GM12878 (cell line): ENCODE results near the gene ZNF428. TPM values are rescaled to one million over a fixed set of nuclear protein-coding genes. Genes with fewer than 3 reads are reported as not detected.

ENCODE experiments used
- ATAC-seq: fragments of 200-7000 bp; cut with Tn5 transposase; 3 replicates; pipeline ENCODE4 v1.9.1; 2020; ENCODE audit warnings: mild to moderate bottlenecking, moderate library complexity
- BruUV-seq: library from RNA; stranded (reverse); fragments of 400-500 nt; replicated peaks from 2 replicates; lab custom pipeline; 2021; lab: Mats Ljungman, UMichigan
- CTCF ChIA-PET: fragments of 300-600 bp; sonication (Branson Sonifier 250); formaldehyde crosslinking; extraction: SDS; loops from one replicate; lab custom pipeline; 2021; ENCODE audit warnings: inconsistent platforms; lab: Yijun Ruan, JAX
- POLR2A ChIA-PET: fragments of 350-600 bp; formaldehyde crosslinking; extraction: SDS; loops from one replicate; lab custom pipeline; 2021; ENCODE audit warnings: inconsistent platforms; lab: Charles Lee
- RAD21 ChIA-PET: fragments of 300-600 bp; sonication (Branson Sonifier 250); formaldehyde crosslinking; loops from one replicate; lab custom pipeline; 2023; ENCODE audit warnings: antibody characterized with exemption; ENCODE audit not compliant: unreplicated experiment; lab: Charles Lee
- SMC1A ChIA-PET: fragments of 300-600 bp; sonication (Branson Sonifier 250); formaldehyde crosslinking; loops from one replicate; lab custom pipeline; 2023; ENCODE audit not compliant: unreplicated experiment, uncharacterized antibody; lab: Charles Lee
- DNase-seq: peaks from one replicate; pipeline ENCODE4 v3.0.0-alpha.2; 2011; ENCODE audit warnings: low read depth, low spot score
- FAIRE-seq: peaks from 3 replicates; lab custom pipeline; 2011; peaks lifted over from hg19 to GRCh38; lab: Jason Lieb, UNC
- H2AFZ ChIP-seq: 2 replicates; pipeline ENCODE4 v1.6.0; 2011; ENCODE audit warnings: low read depth, low read length, control low read depth; ENCODE audit not compliant: control insufficient read depth
- H3K27ac ChIP-seq: 2 replicates; pipeline ENCODE4 v1.5.1; 2011; ENCODE audit warnings: control low read depth; ENCODE audit not compliant: control insufficient read depth, insufficient read depth
- H3K27me3 ChIP-seq, 2 experiments: replicated peaks in 1 of 2; 2 replicates each; pipeline versions ENCODE4 v1.6.0 to v1.6.1; 2011; ENCODE audit warnings: low read length in 1 of 2; ENCODE audit not compliant: control insufficient read depth in 2 of 2, insufficient read depth in 2 of 2
- H3K36me3 ChIP-seq, 2 experiments: 2 replicates each; pipeline ENCODE4 v1.5.1; 2011; ENCODE audit warnings: low read length in 1 of 2; ENCODE audit not compliant: control insufficient read depth in 2 of 2, insufficient read depth in 2 of 2
- H3K4me1 ChIP-seq: 2 replicates; pipeline ENCODE4 v1.6.1; 2011; ENCODE audit warnings: mild to moderate bottlenecking, low read length, moderate library complexity, mixed read lengths; ENCODE audit not compliant: control insufficient read depth, insufficient read depth
- H3K4me2 ChIP-seq: 2 replicates; pipeline ENCODE4 v1.6.0; 2011; ENCODE audit warnings: control low read depth; ENCODE audit not compliant: control insufficient read depth, insufficient read depth
- H3K4me3 ChIP-seq: fragments of 200-600 bp; sonication (generic); 2 replicates; pipeline ENCODE4 v1.5.1; 2016
- H3K79me2 ChIP-seq: 2 replicates; pipeline ENCODE4 v1.6.0; 2011; ENCODE audit warnings: low read length; ENCODE audit not compliant: control insufficient read depth, insufficient read depth
- H3K9ac ChIP-seq: 2 replicates; pipeline ENCODE4 v1.8.0; 2011; ENCODE audit warnings: low read length, control low read depth, mixed read lengths; ENCODE audit not compliant: control insufficient read depth, insufficient read depth
- H3K9me3 ChIP-seq: replicated peaks from 3 replicates; pipeline ENCODE4 v1.5.1; 2011; ENCODE audit warnings: mild to moderate bottlenecking, low read length; ENCODE audit not compliant: control insufficient read depth, insufficient read depth
- H4K20me1 ChIP-seq: 2 replicates; pipeline ENCODE4 v1.6.0; 2011; ENCODE audit not compliant: control insufficient read depth, insufficient read depth
- BCL11A ChIP-seq: IDR thresholded peaks from 2 replicates; pipeline ENCODE4 v1.6.1; 2011; ENCODE audit warnings: low read depth, low read length
- CHD1 ChIP-seq: IDR thresholded peaks from 2 replicates; pipeline ENCODE4 v1.6.1; 2012; ENCODE audit warnings: low read depth, low read length, improper control_type of control experiment
- CREM ChIP-seq: IDR thresholded peaks from 2 replicates; pipeline ENCODE4 v1.6.1; 2014; ENCODE audit warnings: antibody characterized with exemption, low read depth
- IRF4 ChIP-seq: IDR thresholded peaks from 2 replicates; pipeline ENCODE4 v1.6.1; 2011; ENCODE audit warnings: low read depth, low read length
- NR2C1 ChIP-seq: fragments of 450-650 bp; IDR thresholded peaks from 2 replicates; pipeline ENCODE4 v1.6.1; 2017; ENCODE audit warnings: antibody characterized with exemption, mild to moderate bottlenecking, moderate library complexity
- NR2C2 ChIP-seq: IDR thresholded peaks from 2 replicates; pipeline ENCODE4 v1.6.1; 2011; ENCODE audit warnings: borderline replicate concordance, low read depth; ENCODE audit not compliant: control insufficient read depth, insufficient read length
- POLR2AphosphoS5 ChIP-seq: IDR thresholded peaks from 2 replicates; pipeline ENCODE4 v1.6.1; 2011; ENCODE audit warnings: mild to moderate bottlenecking, low read length, inconsistent platforms
- PRDM15 ChIP-seq: fragments of 450-650 bp; formaldehyde crosslinking; IDR thresholded peaks from 2 replicates; pipeline ENCODE4 v1.4.0; 2020; ENCODE audit warnings: mild to moderate bottlenecking, moderate library complexity
- RAD51 ChIP-seq: fragments of 450-650 bp; IDR thresholded peaks from 2 replicates; pipeline ENCODE4 v1.6.1; 2016; ENCODE audit warnings: moderate library complexity, mild to moderate bottlenecking, inconsistent platforms
- SMAD1 ChIP-seq: fragments of 450-650 bp; IDR thresholded peaks from 2 replicates; pipeline ENCODE4 v1.6.1; 2018; ENCODE audit warnings: mild to moderate bottlenecking, low read depth; ENCODE audit not compliant: partially characterized antibody
- SMAD5 ChIP-seq: IDR thresholded peaks from 2 replicates; pipeline ENCODE4 v1.6.1; 2016; ENCODE audit warnings: antibody characterized with exemption, low read depth
- SPI1 ChIP-seq: IDR thresholded peaks from 2 replicates; pipeline ENCODE4 v1.6.1; 2011; ENCODE audit warnings: low read depth, mild to moderate bottlenecking, low read length, moderate library complexity, borderline replicate concordance; ENCODE audit not compliant: insufficient read depth
- STAT3 ChIP-seq: IDR thresholded peaks from 2 replicates; pipeline ENCODE4 v1.6.1; 2011; ENCODE audit warnings: low read depth, low read length, improper control_type of control experiment
- TBL1XR1 ChIP-seq: IDR thresholded peaks from 2 replicates; pipeline ENCODE4 v1.6.1; 2012; ENCODE audit warnings: low read depth, low read length, improper control_type of control experiment
- TCF12 ChIP-seq: IDR thresholded peaks from 2 replicates; pipeline ENCODE4 v1.6.1; 2011; ENCODE audit warnings: low read depth, mild to moderate bottlenecking, low read length
- TCF3 ChIP-seq: IDR thresholded peaks from 2 replicates; pipeline ENCODE4 v1.6.1; 2012; ENCODE audit warnings: low read depth, mild to moderate bottlenecking, low read length, borderline replicate concordance; ENCODE audit not compliant: insufficient read depth
- ZBTB11 ChIP-seq: fragments of 450-650 bp; formaldehyde crosslinking; IDR thresholded peaks from 2 replicates; pipeline ENCODE4 v1.5.0; 2022; ENCODE audit warnings: mild to moderate bottlenecking, missing genetic modification characterization
- WGBS: methylation state at CpG from one replicate; pipeline ENCODE4 v1.1.6; 2016; ENCODE audit warnings: low lambda C conversion rate; ENCODE audit not compliant: insufficient replicate concordance, insufficient coverage; ENCODE audit errors: missing lambda C conversion rate; 5-methylcytosine and 5-hydroxymethylcytosine counted together
- in situ Hi-C: fragments of 300-500 bp; cut with MboI; formaldehyde crosslinking; loops from 9 replicates; pipeline ENCODE4 v1.14.3; 2018; ENCODE audit warnings: mixed read lengths
- intact Hi-C: fragments of 100-400 bp; cut with micrococcal nuclease; formaldehyde crosslinking; loops from one replicate; pipeline ENCODE4 v1.14.2; 2022; ENCODE audit not compliant: unreplicated experiment
- polyA plus RNA-seq, 11 experiments: library from polyadenylated mRNA; depleted of rRNA in 4 of 11; unstranded in 6 of 11; stranded (reverse) in 5 of 11; fragments of >200 nt; fragmentation: Nextera tagmentation in 4 of 11; fragmentation: Illumina TruSeq in 1 of 11; extraction: Ambion mirVana in 4 of 11; extraction: Trizol in 1 of 11; gene quantifications; 1 replicate in 1 of 11; 2 replicates in 10 of 11; pipeline versions ENCODE4 v1.2.1 to v1.2.3, GENCODE V29; 2011 to 2016; ENCODE audit warnings: inconsistent platforms in 2 of 11, missing spikeins in 2 of 11, low read depth in 1 of 11
- total RNA-seq, 4 experiments: library from RNA; depleted of rRNA in 3 of 4; stranded (reverse); fragments of >200 nt in 3 of 4; fragmentation: Illumina TruSeq in 1 of 4; extraction: Trizol in 1 of 4; gene quantifications; 2 replicates each; pipeline versions ENCODE4 v1.2.1 to v1.2.3, GENCODE V29; 2013 to 2021

The ZNF428 gene
- total and polyA plus RNA-seq, 10 of the 15 experiments (the other 5 are each of a cell fraction or from before 2014, with no cell fraction given): 0.27 to 57.8 (median 20.4) TPM

GRCh38 chr19:43611788-43612187 lies 7.6 kb downstream of the ZNF428 start, which contains the start of gene SRRM5:
TSS of gene SRRM5 (plus strand) at chr19:43612088. CDS start at chr19:43612122, 34 bp downstream.
- Histone ChIP-seq H3K9me3 (no peaks in the 10 kb centered on the region), H3K4me1 (no peaks in the 10 kb centered on the region), H3K9ac (no peak within 1 kb of the TSS), H3K4me2 (no peak within 1 kb of the TSS), H3K27ac (no peak within 1 kb of the TSS), H3K27me3 (no peaks in the 10 kb centered on the region), H3K79me2 (peaks cover 5% of the 10 kb centered on the region), H4K20me1 (no peaks in the 10 kb centered on the region), H3K4me3 (no peak within 1 kb of the TSS), H3K36me3 (peaks cover 3 to 14% of the 10 kb centered on the region in 2 experiments; a peak in 3 of 4 replicates), H2AFZ (no peak within 1 kb of the TSS)
- no peak for ATAC-seq
- POLR2A ChIA-PET: no interaction called here
- no TSS peak for BruUV-seq
- SMC1A ChIA-PET: no interaction called here
- TF ChIP-seq ZBTB11 (CRISPR knock-in tag) (no peak), PRDM15 (no peak), TBL1XR1 (no peak), POLR2AphosphoS5 (no peak), TCF12 (no peak), STAT3 (no peak), SMAD1 (no peak), BCL11A (no peak), NR2C1 (no peak), SMAD5 (no peak), RAD51 (no peak), CREM (no peak), TCF3 (no peak), IRF4 (no peak), SPI1 (no peak), NR2C2 (no peak), CHD1 (no peak)
- in situ Hi-C loops (no loop called here), intact Hi-C loops (no loop called here)
- no peak for DNase-seq
- no peak for FAIRE-seq
- CTCF ChIA-PET: no interaction called here
- 78% methylated on average over 3 of the region's 3 CpGs for WGBS
- RAD21 ChIA-PET: no interaction called here
